Osteoblast (primary cell): ENCODE data around the gene SLC25A21. TPM values are rescaled to one million over a fixed set of nuclear protein-coding genes. Genes with fewer than 3 reads are reported as not detected.

ENCODE experiments used
- DNase-seq: peaks from one replicate; pipeline ENCODE4 v3.0.0; 2011; ENCODE audit warnings: low spot score, mixed read lengths; ENCODE audit not compliant: insufficient read length; ENCODE audit errors: missing footprints
- H2AFZ ChIP-seq: 2 replicates; pipeline ENCODE4 v1.6.0; 2011; ENCODE audit warnings: mild to moderate bottlenecking, low read length
- H3K27ac ChIP-seq: 2 replicates; pipeline ENCODE4 v1.5.1; 2011; ENCODE audit warnings: mild to moderate bottlenecking, low read depth, low read length, moderate library complexity
- H3K27me3 ChIP-seq: 2 replicates; pipeline ENCODE4 v1.6.0; 2012; ENCODE audit warnings: mild to moderate bottlenecking, control low read depth, inconsistent platforms, low read length, moderate library complexity; ENCODE audit not compliant: insufficient read depth
- H3K36me3 ChIP-seq: 2 replicates; pipeline ENCODE4 v1.5.1; 2011; ENCODE audit warnings: mild to moderate bottlenecking, low read length, control low read depth, moderate library complexity; ENCODE audit not compliant: insufficient read depth
- H3K4me1 ChIP-seq: 2 replicates; pipeline ENCODE4 v1.5.1; 2011; ENCODE audit warnings: mild to moderate bottlenecking, low read length, control low read depth, moderate library complexity; ENCODE audit not compliant: insufficient read depth
- H3K4me2 ChIP-seq: 2 replicates; pipeline ENCODE4 v1.6.0; 2011; ENCODE audit warnings: mild to moderate bottlenecking, low read length; ENCODE audit not compliant: insufficient read depth
- H3K4me3 ChIP-seq: fragments of 200-600 bp; sonication (generic); 3 replicates; pipeline ENCODE4 v1.5.1; 2012; ENCODE audit warnings: mild to moderate bottlenecking, low read length, inconsistent platforms; ENCODE audit not compliant: insufficient read depth
- H3K79me2 ChIP-seq: 2 replicates; pipeline ENCODE4 v1.6.0; 2012; ENCODE audit warnings: mild to moderate bottlenecking, low read length, control low read depth, inconsistent platforms; ENCODE audit not compliant: insufficient read depth
- H3K9me3 ChIP-seq: 2 replicates; pipeline ENCODE4 v1.5.1; 2011; ENCODE audit warnings: low read depth, low read length, control low read depth
- H4K20me1 ChIP-seq: 2 replicates; pipeline ENCODE4 v1.6.0; 2012; ENCODE audit warnings: mild to moderate bottlenecking, low read length, control low read depth; ENCODE audit not compliant: insufficient read depth
- CTCF ChIP-seq: IDR thresholded peaks from 2 replicates; pipeline ENCODE4 v1.5.1; 2011; ENCODE audit warnings: mild to moderate bottlenecking, low read depth, low read length, moderate library complexity; ENCODE audit errors: extremely low read depth
- total RNA-seq: library from RNA; depleted of rRNA; stranded (reverse); fragments of >200 nt; gene quantifications from 2 replicates; pipeline ENCODE4 v1.2.3, GENCODE V29; 2012

SLC25A21 gene
- total RNA-seq, 1 donor: 0.72 TPM

- no peak for TF ChIP-seq CTCF
- DNase-seq: no peak
- Histone ChIP-seq H3K79me2 (no peaks in the 10 kb centered on the region), H2AFZ (peak overlapping the region; percentile 93), H4K20me1 (no peaks in the 10 kb centered on the region), H3K27ac (no peak overlapping the region), H3K4me2 (peak overlapping the region; percentile 89), H3K4me1 (peaks cover 12% of the 10 kb centered on the region), H3K27me3 (peaks cover 38% of the 10 kb centered on the region), H3K4me3 (peak overlapping the region; percentile 75), H3K9me3 (no peaks in the 10 kb centered on the region), H3K36me3 (no peaks in the 10 kb centered on the region)
Measured at GRCh38 chr14:36664322-36665193, 507.8 kb downstream of the SLC25A21 start.

- peak; percentile 94 for DNase-seq
- Histone ChIP-seq H3K4me3 (peak overlapping the region; percentile 75), H3K27me3 (peaks cover 47% of the 10 kb centered on the region)
Measured at GRCh38 chr14:36663404-36664321, 508.7 kb downstream of the SLC25A21 start.

GRCh38 chr14:36662543-36663403 is 509.6 kb downstream of the SLC25A21 start:
- no peaks in the 10 kb centered on the region for H3K36me3 ChIP-seq
- peaks cover 56% of the 10 kb centered on the region for H3K27me3 ChIP-seq
- H3K27ac ChIP-seq: no peak overlapping the region
- no peaks in the 10 kb centered on the region for H3K79me2 ChIP-seq
- no peak for TF ChIP-seq CTCF
- H3K9me3 ChIP-seq: no peaks in the 10 kb centered on the region
- peak overlapping the region; percentile 93 for H2AFZ ChIP-seq
- peak overlapping the region; percentile 75 for H3K4me3 ChIP-seq
- H3K4me2 ChIP-seq: peak overlapping the region; percentile 89
- peak; percentile 91 for DNase-seq
- no peaks in the 10 kb centered on the region for H4K20me1 ChIP-seq
- H3K4me1 ChIP-seq: peaks cover 12% of the 10 kb centered on the region

More at GRCh38 chr14:36663404-36664321, 508.7 kb downstream of the SLC25A21 start:
- H3K27ac ChIP-seq: no peak overlapping the region
- no peaks in the 10 kb centered on the region for H3K9me3 ChIP-seq
- H2AFZ ChIP-seq: peak overlapping the region; percentile 93
- no peak for TF ChIP-seq CTCF
- peaks cover 12% of the 10 kb centered on the region for H3K4me1 ChIP-seq
- peak overlapping the region; percentile 89 for H3K4me2 ChIP-seq
- no peaks in the 10 kb centered on the region for H4K20me1 ChIP-seq
- H3K36me3 ChIP-seq: no peaks in the 10 kb centered on the region
- H3K79me2 ChIP-seq: no peaks in the 10 kb centered on the region
